ENCODE data around the gene FAH.

Gene FAH

DNA sequence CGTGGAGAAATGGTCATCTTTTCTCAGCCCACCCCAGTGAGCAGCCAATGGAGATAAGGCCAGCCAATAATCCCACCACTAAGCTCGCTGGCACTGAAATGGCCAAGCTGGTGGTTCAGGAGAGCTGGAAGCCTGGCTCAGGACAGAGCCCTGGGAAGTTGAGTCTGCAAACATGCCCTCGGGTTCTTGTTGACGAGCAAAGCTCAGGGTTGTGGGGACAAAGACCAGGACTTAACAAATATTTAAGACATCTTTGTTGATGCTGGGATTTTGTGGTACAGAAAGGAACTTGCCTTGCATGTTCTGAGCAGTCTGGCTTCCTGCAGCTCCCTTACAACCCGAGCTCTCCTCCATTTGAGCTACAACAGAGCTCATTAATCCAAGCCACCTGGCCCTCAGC lies 4.4 kb downstream of the FAH start:
- H3K27ac ChIP-seq, result no peak overlapping the region
- TF ChIP-seq, protein P1, sequence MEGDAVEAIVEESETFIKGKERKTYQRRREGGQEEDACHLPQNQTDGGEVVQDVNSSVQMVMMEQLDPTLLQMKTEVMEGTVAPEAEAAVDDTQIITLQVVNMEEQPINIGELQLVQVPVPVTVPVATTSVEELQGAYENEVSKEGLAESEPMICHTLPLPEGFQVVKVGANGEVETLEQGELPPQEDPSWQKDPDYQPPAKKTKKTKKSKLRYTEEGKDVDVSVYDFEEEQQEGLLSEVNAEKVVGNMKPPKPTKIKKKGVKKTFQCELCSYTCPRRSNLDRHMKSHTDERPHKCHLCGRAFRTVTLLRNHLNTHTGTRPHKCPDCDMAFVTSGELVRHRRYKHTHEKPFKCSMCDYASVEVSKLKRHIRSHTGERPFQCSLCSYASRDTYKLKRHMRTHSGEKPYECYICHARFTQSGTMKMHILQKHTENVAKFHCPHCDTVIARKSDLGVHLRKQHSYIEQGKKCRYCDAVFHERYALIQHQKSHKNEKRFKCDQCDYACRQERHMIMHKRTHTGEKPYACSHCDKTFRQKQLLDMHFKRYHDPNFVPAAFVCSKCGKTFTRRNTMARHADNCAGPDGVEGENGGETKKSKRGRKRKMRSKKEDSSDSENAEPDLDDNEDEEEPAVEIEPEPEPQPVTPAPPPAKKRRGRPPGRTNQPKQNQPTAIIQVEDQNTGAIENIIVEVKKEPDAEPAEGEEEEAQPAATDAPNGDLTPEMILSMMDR (conservative IDR thresholded peaks at IDR 0.05), result no peak

DNA sequence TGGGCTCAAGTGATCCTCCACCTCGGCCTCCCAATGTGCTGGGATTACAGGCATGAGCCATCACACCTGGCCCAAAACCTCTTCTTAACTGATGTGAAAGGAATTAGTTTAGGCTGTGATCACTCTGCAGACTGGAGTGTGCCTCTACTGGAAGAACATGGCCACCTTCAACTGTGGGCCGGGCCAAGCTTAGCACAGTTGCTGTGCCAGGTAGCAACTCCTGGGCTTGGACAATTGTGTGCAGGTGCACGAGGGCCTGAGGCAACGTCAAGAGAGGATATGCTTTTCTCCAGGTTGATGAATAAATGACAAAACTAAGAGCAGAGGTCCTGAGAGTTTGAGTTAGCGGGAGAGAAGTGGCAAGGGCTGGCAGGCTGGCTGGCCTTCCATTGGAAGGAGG lies 6.5 kb downstream of the FAH start:
- no peak overlapping the region for H3K27ac ChIP-seq

DNA sequence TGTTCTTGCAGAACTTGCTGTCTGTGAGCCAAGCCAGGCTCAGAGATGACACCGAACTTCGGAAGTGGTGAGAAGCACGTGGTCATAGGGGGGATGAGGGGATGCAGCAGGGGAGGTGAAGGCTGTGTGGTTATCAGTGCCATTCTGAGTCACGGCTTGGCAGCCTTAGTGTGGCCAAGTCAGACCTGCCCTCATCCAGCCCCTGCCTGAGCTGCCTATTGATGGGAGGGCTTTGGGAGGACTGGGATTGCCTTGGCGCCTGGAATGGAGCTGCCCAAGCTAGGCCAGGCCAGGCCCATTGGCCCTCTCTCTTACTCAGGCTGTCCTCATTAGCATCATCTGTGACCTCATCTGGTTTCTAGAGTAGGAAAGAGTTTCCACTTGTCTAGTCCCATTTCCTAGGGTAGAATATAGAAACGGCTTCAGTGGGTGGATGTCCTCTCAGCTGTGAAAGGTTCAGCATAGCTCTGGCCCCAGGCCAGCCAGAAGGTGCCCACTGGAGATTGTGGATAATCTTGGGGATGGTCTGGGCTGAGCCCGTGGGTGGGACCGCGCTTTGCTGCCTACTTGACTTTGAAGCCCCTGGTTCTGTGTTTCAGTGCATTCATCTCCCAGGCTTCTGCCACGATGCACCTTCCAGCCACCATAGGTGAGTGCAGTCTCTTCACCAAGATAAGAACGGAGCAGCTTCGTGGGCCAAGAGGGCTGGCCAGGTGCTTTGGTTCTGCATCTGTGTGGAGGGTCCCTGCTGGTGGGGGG lies 7.2 kb downstream of the FAH start:
- H3K27ac ChIP-seq, result no peak overlapping the region

More for the DNA sequence above, 6.5 kb downstream of the FAH start:
- TF ChIP-seq, protein P1 (conservative IDR thresholded peaks at IDR 0.05), result no peak

DNA sequence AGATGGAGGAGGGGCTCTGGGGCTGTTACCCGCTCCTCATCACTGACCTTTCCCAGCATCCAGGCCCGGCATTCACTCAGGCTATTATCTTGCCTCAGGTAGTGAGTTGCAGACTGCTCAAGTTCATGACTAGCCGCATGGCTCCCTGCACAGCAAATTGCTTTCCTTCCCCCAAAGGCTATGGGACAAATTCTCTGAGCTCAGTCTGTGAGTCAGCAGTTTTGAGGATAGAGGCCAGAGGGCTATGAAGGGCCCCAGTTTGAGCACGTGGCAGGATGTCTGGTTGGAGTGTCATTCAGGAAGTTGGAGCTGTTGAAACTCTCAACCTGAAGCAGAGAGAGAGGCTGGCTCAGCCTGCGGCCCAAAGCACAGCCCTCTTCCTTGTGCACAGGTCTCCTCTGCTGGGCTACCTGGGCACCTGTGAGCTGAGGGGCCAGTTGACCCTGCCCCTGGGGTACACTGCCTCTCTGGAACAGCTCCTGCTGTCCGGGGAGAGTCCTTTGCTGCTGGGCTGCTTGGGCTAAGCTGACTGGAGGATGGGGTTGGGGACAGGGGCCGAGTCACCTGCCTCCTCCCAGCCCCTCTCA lies 7.9 kb downstream of the FAH start:
- H3K27ac ChIP-seq, result no peak overlapping the region

More for the DNA sequence above, 7.2 kb downstream of the FAH start:
- TF ChIP-seq, protein P1 (conservative IDR thresholded peaks at IDR 0.05), result no peak

DNA sequence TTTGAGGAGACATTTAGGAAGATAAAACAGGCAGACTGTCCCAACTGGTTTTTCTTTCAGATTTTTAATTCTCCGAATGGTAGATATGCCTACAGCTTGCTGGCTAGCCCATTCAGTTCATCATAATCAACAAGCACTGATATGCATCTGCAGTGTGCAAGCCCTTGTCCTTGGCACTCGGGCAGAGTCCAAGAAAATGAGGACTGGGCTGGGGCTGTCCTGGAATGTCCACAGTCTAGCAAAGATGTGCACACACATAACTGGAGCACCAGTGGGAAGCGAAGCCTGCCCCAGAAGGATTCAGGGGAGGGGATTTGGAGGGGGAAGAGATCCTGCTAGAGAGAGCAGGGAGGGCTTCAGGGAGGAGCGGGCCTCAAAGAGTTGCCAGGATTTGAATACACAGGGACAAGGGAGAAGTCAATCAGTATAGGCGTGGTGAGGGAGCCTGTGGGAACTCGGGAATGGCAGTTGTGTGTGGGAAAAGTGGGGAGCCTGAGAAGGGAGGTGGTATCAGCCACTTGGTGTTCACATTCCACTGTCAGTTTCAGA lies 8.7 kb downstream of the FAH start:
- TF ChIP-seq, protein P1 (conservative IDR thresholded peaks at IDR 0.05), result no peak
- peak overlapping the region; percentile 35 for H3K27ac ChIP-seq

More for the DNA sequence above, 7.9 kb downstream of the FAH start:
- TF ChIP-seq, protein P1 (conservative IDR thresholded peaks at IDR 0.05), result no peak

DNA sequence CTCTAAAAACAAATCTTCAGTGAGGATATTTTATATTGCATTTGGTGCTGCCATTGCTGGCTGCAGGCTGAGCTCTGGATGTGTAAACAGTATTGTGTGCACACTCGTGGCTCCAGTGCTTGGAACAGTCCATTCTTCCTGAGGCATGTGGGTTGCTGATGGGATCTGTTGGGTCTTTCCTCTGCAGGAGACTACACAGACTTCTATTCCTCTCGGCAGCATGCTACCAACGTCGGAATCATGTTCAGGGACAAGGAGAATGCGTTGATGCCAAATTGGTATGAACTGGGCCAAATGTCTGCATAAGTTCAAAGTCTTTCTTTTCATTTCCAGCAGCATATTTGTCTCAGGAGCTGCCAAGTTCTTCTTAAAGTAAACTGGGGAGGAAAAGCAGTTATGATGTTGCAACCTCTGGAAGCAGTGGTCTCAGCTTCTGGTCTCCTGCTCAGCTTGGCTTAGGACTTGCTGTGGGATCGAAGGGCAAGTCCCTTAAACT lies 9.3 kb downstream of the FAH start:
- peak overlapping the region; percentile 35 for H3K27ac ChIP-seq
- TF ChIP-seq, protein P1 (conservative IDR thresholded peaks at IDR 0.05), result no peak

DNA sequence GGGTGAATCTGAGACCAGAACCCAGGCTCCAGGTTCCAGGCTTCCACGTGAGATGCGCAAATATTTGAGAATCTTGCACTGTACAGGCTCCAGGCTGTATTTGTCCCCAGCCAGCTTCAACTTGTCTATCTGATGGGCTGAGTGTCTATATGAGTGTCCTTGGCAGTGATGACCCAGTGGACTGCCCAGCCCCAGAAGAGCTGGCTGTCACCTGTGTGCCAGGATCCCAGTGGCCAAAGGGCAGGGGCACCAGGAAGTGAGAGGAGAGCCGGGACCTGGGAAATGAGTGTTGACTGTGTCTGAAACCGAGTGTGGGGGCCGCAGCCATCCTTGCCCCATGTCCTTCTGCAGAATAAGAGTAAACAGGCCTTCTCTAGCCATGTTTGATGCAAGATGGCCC lies 10.4 kb downstream of the FAH start:
- no peak overlapping the region for H3K27ac ChIP-seq

More for the DNA sequence above, 10.4 kb downstream of the FAH start:
- TF ChIP-seq, protein P1 (conservative IDR thresholded peaks at IDR 0.05), result no peak

All from VCaP (cell line).